GM12801 (cell line): ENCODE measurements around the gene RPS6KC1.

Experiments
- CTCF ChIP-seq: IDR thresholded peaks from one replicate; pipeline ENCODE4 v1.5.1; 2011; ENCODE audit warnings: control low read depth; ENCODE audit not compliant: insufficient read length; ENCODE audit errors: extremely low read depth

RPS6KC1 gene

DNA sequence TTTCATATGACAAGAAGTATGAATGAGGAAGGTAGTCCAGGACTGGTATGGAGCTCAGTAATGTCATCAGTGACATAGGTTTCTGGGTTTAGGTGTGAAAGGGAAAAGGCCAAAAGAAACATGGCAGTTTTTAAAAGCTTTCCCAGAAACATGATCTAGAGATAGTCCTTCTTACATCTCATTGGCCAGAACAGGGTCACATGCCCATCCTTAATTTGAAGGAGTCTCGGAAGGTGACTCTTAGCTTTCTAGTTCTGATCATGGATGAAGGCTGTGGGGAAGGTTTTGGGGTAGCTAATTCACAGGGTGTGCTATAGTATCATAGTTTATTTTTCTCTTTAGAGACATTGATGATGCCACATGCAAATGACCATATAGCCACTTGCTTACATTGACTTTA is 55.3 kb downstream of the RPS6KC1 start:
- no peak for TF ChIP-seq CTCF

DNA sequence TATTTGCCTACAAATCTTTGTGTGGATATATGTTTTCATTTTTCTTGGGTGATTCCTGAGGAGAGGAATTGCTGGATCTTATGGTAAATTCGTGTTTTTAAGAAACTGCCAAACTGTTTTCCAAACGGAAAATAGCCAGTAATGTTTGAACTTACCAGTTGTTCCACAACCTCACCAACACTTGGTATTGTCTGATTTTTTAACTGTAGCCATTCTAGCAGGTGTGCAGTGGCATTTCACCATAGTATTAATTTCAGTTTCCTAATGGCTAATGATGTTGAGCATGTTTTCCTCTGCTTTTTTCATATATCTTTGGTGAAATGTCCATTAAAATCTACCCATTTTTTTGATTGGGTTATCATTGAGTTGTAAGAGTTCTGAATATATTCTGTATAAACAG is 56.6 kb downstream of the RPS6KC1 start:
- no peak for TF ChIP-seq CTCF

GRCh38 chr1:213110349-213111300 is 59.6 kb downstream of the RPS6KC1 start:
- no peak for TF ChIP-seq CTCF

- no peak for TF ChIP-seq CTCF
Observed at GRCh38 chr1:213111502-213111901, 60.5 kb downstream of the RPS6KC1 start.

DNA sequence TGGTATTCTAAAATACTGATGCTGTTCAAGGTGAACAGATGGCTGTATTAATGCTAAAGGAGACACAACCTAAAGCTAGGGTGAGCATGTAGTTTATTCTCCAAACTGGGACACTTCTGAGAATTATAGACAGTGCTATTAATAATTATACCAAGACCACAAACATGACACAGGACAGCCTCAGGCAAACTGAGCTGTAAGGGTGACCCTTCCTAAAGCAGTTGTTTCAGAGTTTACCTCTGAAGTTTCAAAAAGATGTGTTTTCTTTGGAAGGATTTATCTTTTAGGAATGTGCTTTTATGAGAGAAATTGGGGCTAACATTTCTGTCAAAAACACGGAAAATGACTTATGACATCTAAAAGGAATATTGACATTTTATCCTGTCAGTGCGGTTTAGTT is 68.8 kb downstream of the RPS6KC1 start:
- no peak for TF ChIP-seq CTCF

DNA sequence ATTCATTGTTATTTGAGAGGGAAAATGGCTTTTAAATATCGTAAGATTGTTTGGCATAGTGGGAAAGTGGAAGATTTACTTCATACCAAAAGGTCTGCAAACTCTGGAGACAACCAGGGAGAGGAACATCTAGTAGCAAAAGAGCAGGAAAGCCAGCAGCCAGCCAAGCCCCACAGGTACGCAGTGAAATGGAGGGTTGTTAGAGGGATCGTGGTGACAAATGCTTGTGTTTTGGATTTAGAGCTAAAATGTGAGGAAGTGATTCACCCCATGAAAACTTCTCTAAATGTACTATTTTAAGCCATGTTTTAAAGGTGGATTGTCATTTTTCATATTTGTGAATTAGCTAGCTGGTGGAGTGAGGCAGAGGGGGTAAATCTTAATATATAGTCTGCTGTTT is 69.3 kb downstream of the RPS6KC1 start:
- TF ChIP-seq CTCF = no peak

DNA sequence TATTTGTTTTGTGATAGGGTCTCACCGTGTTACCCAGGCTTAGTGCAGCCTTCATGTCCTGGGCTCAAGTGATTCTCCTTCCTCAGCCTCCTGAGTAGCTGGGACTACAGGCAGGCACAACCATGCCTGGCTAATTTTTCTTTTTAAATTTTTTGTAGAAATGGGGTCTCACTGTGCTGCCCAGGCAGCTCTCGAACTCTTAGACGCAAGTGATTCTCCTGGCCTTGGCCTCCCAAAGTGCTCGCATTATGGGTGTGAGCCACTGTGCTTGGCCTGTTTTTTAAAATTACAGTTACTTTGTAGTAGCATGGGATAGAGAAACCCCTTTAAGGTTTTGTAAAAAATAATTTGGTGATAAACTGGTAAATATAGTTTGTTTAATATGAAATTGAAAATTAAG is 69.9 kb downstream of the RPS6KC1 start:
- TF ChIP-seq CTCF = no peak
